Activated CD8-positive, alpha-beta T cell treated with anti-CD3 and anti-CD28 coated beads, Interleukin-2, amount 10 ng/mL, durations not matched to agents 7 days and 5 days (primary cell): ENCODE data around the gene LIN7B. TPM values are rescaled to one million over a fixed set of nuclear protein-coding genes. Genes with fewer than 3 reads are reported as not detected.

Experiments used
- ATAC-seq: fragments of 150-1000 bp; cut with Tn5 transposase; one replicate; pipeline ENCODE4 v1.10.0; 2021; ENCODE audit warnings: moderate library complexity
- CTCF ChIA-PET: fragments of 350-600 bp; sonication (Branson Sonifier 250); formaldehyde crosslinking; loops from one replicate; lab custom pipeline; 2021; ENCODE audit warnings: antibody characterized with exemption; lab: Charles Lee
- POLR2A ChIA-PET: fragments of 350-600 bp; sonication (Branson Sonifier 250); formaldehyde crosslinking; loops from one replicate; lab custom pipeline; 2021; ENCODE audit warnings: antibody characterized with exemption; lab: Charles Lee
- DNase-seq: peaks from one replicate; pipeline ENCODE4 v3.0.0-alpha.2; 2020
- H3K27ac Mint-ChIP-seq: one replicate; pipeline ENCODE4 v1.8.0; 2021; ENCODE audit warnings: mild to moderate bottlenecking, mixed read lengths
- H3K27me3 Mint-ChIP-seq: one replicate; pipeline ENCODE4 v1.8.0; 2021; ENCODE audit warnings: low read depth, mixed read lengths
- H3K36me3 Mint-ChIP-seq: one replicate; pipeline ENCODE4 v1.8.0; 2021; ENCODE audit warnings: low read depth, mixed read lengths
- H3K4me1 Mint-ChIP-seq: one replicate; pipeline ENCODE4 v1.8.0; 2021; ENCODE audit warnings: low read depth, mixed read lengths
- H3K4me3 Mint-ChIP-seq: one replicate; pipeline ENCODE4 v1.8.0; 2021; ENCODE audit warnings: mild to moderate bottlenecking, mixed read lengths
- H3K9me3 Mint-ChIP-seq: one replicate; pipeline ENCODE4 v1.8.0; 2022; ENCODE audit warnings: mixed read lengths; ENCODE audit not compliant: insufficient read depth
- total RNA-seq, 2 experiments: library from RNA; stranded (reverse); gene quantifications; one replicate each; pipeline ENCODE4 v1.2.3, GENCODE V29; 2021

The LIN7B gene
- total RNA-seq, 2 experiments from 2014 or later, result 3.7 to 6.3 TPM

DNA sequence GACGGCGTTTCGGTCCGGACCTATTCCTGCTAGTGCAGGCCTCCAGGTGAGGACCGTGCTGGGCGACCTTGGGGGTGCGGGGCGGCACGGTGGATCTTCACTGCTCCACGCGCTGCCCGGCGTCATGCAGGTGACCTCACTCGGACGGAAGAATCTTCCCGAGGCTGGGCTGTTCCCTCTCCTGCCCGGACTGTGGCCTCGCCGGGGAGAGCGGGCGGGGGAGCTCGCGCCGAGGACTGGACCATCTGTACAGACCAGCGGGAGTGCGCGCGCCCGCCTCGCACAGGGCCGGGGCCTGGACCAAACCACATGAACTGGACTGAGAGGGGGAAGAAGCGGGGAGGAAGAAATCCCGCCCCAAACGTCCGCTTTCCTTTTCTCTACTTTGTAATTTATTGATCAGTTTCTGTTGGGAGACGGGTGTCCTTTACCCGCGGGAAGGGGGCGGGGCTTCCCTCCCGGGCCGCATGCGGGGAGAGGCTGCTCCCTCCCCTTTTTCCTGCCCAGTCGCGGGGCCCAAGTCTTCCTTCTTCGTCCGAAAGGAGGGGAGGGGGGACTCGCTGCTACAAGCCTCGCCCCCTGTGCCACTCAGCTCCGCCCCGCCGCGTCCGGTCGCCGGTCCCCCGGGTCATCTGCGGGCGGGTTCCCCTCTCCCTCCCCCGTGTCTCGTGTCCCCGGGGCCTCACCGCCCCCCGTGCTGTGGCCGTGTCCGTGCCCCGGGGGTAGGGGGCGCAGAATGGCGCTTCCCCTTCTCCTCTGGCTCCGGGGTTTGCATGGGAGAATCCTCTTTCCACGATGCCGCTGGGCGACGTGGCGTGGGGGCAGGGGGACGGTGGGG, 36.2 kb downstream of the LIN7B start:
- H3K9me3 Mint-ChIP-seq, result peaks cover 4% of the 10 kb centered on the region
- H3K36me3 Mint-ChIP-seq, result no peaks in the 10 kb centered on the region
- peak; percentile 52 for DNase-seq
- peak; percentile 28 for ATAC-seq
- POLR2A ChIA-PET, result no interaction called here
- peak overlapping the region; percentile 73 for H3K4me3 Mint-ChIP-seq
- H3K4me1 Mint-ChIP-seq, result peaks cover 38% of the 10 kb centered on the region
- CTCF ChIA-PET, result interaction anchor here (0.8 to 3.3 kb wide), 7 partner anchors 36 to 157 kb away, joined by 3 to 11 read pairs (median 3); partner anchors contain the start of genes GYS1, LIN7B and RUVBL2
- H3K27ac Mint-ChIP-seq, result no peak overlapping the region
- peaks cover 62% of the 10 kb centered on the region for H3K27me3 Mint-ChIP-seq

DNA sequence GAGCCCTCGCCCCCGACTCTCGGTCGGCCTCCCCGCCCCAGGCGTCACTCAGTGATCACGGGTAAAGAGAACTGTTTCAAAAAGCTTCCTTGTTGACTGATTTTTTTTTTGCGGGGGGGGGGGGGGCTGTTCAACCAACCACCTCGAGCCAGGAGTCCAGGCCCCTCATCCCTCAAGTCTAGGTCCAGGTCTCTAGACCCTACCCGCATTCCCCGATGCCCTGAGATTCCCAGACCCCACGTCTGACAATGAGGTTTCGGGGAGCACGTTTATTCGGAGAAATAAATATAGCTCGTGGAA, 36.7 kb downstream of the LIN7B start:
- peaks cover 33% of the 10 kb centered on the region for H3K4me1 Mint-ChIP-seq
- POLR2A ChIA-PET, result no interaction called here
- CTCF ChIA-PET, result interaction anchor here (0.8 to 3.3 kb wide), 7 partner anchors 37 to 158 kb away, joined by 3 to 11 read pairs (median 3); partner anchors contain the start of genes GYS1, LIN7B and RUVBL2
- H3K36me3 Mint-ChIP-seq, result no peaks in the 10 kb centered on the region
- peaks cover 4% of the 10 kb centered on the region for H3K9me3 Mint-ChIP-seq
- no peak overlapping the region for H3K4me3 Mint-ChIP-seq
- H3K27me3 Mint-ChIP-seq, result peaks cover 66% of the 10 kb centered on the region
- H3K27ac Mint-ChIP-seq, result no peak overlapping the region
- ATAC-seq, result no peak
- DNase-seq, result no peak

DNA sequence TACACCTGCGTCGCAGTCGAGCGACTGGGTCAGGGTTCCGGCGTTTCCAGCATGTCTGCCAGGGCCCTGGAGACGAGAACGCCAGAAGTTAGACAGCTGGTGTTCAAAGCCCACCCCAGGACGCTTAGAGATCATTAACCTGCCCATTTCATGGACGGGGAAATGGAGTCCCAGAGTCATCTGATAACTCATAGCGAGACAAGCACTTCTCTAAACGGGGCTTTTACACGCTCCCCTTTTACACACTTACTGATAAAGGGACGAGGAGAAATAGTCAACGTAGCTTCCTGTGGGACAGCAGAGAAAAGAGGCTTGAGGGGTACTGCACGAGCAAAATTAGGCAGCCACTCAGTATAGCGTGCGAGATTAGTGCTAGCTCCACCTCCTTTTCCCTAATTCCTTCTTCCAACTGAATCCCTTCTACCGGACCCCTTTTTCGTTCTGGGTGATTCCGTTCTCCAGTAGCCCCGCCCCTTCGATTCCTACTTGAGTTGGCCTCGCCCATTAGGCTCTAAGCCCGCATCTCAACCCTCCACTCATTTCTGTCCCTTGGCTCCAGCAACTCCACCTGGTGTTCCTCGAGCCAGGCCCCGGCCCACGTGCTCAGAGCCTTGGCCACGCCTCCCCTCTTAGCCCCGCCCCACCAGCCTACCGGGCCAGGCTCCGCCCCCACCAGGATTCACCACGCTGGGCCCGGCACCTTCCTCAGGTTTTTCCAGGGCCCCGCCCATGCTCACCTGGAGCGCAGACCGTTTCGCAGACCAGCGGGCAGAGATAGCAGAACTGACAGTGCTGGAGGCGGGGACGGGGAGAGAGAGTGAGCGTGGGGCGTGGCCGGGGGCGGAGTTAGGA, 37.3 kb downstream of the LIN7B start:
- no peaks in the 10 kb centered on the region for H3K36me3 Mint-ChIP-seq
- ChIA-PET POLR2A (no interaction called here), CTCF (interaction anchor here (0.8 to 3.3 kb wide), 6 partner anchors 37 to 158 kb away, joined by 3 to 11 read pairs (median 4); partner anchors contain the start of genes GYS1, LIN7B and RUVBL2)
- peaks cover 4% of the 10 kb centered on the region for H3K9me3 Mint-ChIP-seq
- H3K4me3 Mint-ChIP-seq, result peak overlapping the region; percentile 2
- peaks cover 32% of the 10 kb centered on the region for H3K4me1 Mint-ChIP-seq
- ATAC-seq (peak; percentile 28), DNase-seq (peak; percentile 51)
- H3K27ac Mint-ChIP-seq, result no peak overlapping the region
- H3K27me3 Mint-ChIP-seq, result peaks cover 68% of the 10 kb centered on the region

DNA sequence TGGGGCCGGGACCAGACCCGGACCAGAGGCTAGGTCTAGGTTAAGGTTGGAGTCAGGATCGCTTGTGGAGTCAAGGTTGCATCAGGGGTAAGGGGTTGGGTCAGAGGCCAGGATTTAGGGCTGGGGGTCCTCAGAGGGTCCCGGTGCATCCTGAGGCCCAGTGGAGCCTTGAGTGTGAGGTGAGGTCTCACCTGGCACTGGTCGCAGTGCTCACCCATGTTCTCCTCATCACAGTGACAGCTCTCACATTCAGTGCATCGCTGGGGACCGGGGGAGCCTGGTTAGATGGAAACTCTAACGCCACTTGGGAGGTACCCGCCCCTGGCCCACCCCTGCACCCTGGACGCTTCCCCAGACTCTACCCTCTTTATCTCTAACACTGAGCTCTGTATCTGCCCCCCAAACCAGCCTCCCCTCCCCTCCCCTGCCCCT, 38.0 kb downstream of the LIN7B start:
- ATAC-seq (no peak), DNase-seq (no peak)
- Mint-ChIP-seq H3K27ac (no peak overlapping the region), H3K4me3 (no peak overlapping the region), H3K9me3 (peaks cover 4% of the 10 kb centered on the region), H3K4me1 (peaks cover 32% of the 10 kb centered on the region), H3K36me3 (no peaks in the 10 kb centered on the region), H3K27me3 (peaks cover 65% of the 10 kb centered on the region)
- ChIA-PET CTCF (interaction anchor here (1.6 kb wide), 1 partner anchor 47 kb away, joined by 6 read pairs; no protein-coding TSS in a partner anchor), POLR2A (interaction anchor here (0.6 kb wide), 1 partner anchor 352 kb away, joined by 4 read pairs; no protein-coding TSS in a partner anchor)

DNA sequence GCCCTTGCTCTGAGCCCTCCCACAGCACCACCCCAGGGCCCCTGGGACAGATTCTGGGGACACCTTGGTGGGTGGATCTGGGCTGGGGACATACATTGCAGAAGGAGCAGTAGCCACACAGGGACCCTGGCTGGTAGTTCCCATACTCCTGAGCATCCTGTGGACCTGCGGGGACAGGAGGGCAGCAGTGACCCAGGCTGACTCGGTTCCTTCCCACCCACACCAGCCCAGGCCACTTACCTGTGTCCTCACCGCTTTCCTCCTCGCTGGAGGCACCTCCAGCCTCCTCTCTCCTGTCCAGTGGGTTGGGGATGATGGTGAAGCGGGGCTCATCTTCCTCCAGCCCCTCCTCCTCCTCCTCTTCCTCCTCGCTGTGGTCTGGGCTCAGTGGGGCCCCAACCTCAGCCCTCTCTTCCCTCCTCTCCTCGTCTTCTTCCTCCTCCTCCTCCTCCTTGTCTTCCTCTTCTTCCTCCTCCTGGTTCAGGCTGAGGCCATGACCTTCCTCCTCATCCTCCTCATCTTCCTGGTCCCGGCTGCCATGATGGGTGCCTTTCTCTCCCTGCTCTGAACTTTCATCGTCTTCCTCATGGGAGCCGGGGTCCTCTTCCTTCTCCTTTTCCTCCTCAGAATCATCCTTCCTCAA, 39.1 kb downstream of the LIN7B start:
- Mint-ChIP-seq H3K4me3 (no peak overlapping the region), H3K4me1 (peaks cover 35% of the 10 kb centered on the region), H3K27ac (no peak overlapping the region), H3K27me3 (peaks cover 66% of the 10 kb centered on the region), H3K36me3 (no peaks in the 10 kb centered on the region), H3K9me3 (peaks cover 4% of the 10 kb centered on the region)
- DNase-seq (no peak), ATAC-seq (no peak)
- CTCF ChIA-PET, result no interaction called here
- POLR2A ChIA-PET, result no interaction called here

DNA sequence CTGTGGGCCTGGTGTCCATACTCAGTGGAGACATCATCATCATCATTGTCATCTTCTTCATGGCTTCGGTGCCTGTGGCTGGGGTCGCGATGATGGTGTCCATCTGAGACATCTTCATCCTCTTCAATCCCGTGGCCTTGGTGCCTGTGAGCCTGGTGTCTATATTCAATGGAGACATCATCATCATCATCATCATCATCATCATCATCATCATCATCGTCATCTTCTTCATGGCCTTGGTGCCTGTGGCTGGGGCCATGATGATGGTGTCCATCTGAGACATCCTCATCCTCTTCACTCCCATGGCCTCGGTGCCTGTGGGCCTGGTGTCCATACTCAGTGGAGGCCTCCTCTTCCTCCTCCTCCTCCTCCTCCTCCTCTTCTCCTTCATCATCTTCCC, 40.1 kb downstream of the LIN7B start:
- ATAC-seq (no peak), DNase-seq (no peak)
- CTCF ChIA-PET, result interaction anchor here (1.5 kb wide), 1 partner anchor 45 kb away, joined by 4 read pairs; no protein-coding TSS in a partner anchor
- no peak overlapping the region for H3K27ac Mint-ChIP-seq
- H3K4me1 Mint-ChIP-seq, result peaks cover 32% of the 10 kb centered on the region
- no peaks in the 10 kb centered on the region for H3K36me3 Mint-ChIP-seq
- peaks cover 61% of the 10 kb centered on the region for H3K27me3 Mint-ChIP-seq
- POLR2A ChIA-PET, result no interaction called here
- no peak overlapping the region for H3K4me3 Mint-ChIP-seq
- H3K9me3 Mint-ChIP-seq, result peaks cover 4% of the 10 kb centered on the region

DNA sequence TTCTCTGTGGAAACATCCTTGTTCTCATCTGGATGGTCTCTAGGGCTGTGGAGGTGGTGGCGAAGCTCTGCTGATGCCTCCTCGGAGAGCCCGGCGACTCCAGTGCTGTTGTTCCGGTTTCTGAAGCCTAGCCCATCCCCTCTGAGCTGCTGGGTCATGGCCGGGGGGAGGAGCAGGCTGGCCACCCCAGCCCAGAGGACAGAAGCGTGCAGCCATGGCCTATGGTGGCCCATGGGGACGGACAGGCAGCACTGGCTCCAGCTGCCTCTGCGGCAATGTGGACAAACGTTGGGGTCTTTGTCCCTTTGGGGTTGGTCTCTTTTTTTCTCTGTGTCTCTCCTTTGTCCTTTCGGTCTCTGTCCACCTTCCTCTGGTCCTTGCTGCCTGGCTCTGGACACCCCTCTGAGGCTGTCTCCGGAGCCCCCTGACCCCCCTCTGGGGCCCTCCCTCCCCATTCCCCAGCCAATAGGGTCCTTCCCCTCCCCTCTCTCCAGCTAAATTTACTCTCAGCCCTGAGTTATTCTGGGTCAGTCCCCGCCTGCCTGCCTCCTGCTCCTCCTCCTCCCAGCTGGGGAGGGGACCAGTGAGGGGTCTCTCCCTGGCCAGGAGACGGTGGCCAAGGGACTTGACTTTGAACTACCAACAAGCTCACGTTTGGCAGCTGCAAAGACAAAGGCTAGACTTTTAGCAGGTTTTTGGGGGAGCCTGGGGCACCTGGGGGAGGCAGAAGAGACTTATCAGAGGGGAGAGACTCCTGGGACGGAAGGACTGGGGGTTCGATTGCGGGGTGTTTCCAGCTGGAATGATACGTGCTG, 41.0 kb downstream of the LIN7B start, which contains the start of gene HRC:
Gene HRC, minus strand, starts transcription at position 392 of the 815 bp plus-strand sequence. Its CDS starts 159 bp downstream, at position 233.
- Mint-ChIP-seq H3K9me3 (peaks cover 4% of the 10 kb centered on the region), H3K4me1 (peaks cover 23% of the 10 kb centered on the region), H3K27ac (no peak within 1 kb of the TSS), H3K27me3 (peaks cover 59% of the 10 kb centered on the region), H3K36me3 (no peaks in the 10 kb centered on the region), H3K4me3 (no peak within 1 kb of the TSS)
- CTCF ChIA-PET, result interaction anchor here (1.5 kb wide), 1 partner anchor 44 kb away, joined by 4 read pairs; no protein-coding TSS in a partner anchor
- no peak for ATAC-seq
- DNase-seq, result no peak
- POLR2A ChIA-PET, result interaction anchor here (0.6 kb wide), 1 partner anchor 12 kb away, joined by 3 read pairs; no protein-coding TSS in a partner anchor

DNA sequence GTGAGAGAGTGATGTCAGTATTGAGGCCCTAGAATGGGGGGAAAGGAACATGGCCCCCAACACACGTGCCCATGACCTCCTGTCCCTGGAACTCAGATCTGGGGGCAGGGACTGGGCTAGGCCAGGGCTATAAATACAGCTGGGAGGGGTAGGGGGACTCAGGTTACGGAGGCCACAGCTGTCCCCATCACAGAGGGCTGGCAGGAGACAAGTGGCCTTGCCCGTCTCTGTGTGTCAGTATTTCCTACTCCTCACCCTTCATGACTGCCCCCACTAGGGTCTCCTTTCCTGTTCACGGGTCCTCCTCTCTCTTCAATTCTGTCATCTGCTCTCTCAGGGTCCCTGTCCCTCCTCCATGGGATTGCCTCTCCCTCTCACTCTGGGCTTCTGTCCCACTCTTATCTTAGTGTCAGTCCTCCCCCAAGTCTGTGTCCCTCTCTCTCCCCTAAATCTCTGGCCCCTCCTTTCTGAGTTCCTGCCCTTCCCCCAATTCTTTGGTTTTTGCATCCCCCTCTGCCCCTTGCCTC, 41.7 kb downstream of the LIN7B start:
- ATAC-seq (no peak), DNase-seq (no peak)
- Mint-ChIP-seq H3K36me3 (no peaks in the 10 kb centered on the region), H3K4me3 (no peak overlapping the region), H3K27me3 (peaks cover 58% of the 10 kb centered on the region), H3K9me3 (peaks cover 4% of the 10 kb centered on the region), H3K4me1 (peaks cover 20% of the 10 kb centered on the region), H3K27ac (no peak overlapping the region)
- CTCF ChIA-PET, result interaction anchor here (1.5 kb wide), 1 partner anchor 43 kb away, joined by 4 read pairs; no protein-coding TSS in a partner anchor
- POLR2A ChIA-PET, result interaction anchor here (0.6 kb wide), 1 partner anchor 13 kb away, joined by 3 read pairs; no protein-coding TSS in a partner anchor

DNA sequence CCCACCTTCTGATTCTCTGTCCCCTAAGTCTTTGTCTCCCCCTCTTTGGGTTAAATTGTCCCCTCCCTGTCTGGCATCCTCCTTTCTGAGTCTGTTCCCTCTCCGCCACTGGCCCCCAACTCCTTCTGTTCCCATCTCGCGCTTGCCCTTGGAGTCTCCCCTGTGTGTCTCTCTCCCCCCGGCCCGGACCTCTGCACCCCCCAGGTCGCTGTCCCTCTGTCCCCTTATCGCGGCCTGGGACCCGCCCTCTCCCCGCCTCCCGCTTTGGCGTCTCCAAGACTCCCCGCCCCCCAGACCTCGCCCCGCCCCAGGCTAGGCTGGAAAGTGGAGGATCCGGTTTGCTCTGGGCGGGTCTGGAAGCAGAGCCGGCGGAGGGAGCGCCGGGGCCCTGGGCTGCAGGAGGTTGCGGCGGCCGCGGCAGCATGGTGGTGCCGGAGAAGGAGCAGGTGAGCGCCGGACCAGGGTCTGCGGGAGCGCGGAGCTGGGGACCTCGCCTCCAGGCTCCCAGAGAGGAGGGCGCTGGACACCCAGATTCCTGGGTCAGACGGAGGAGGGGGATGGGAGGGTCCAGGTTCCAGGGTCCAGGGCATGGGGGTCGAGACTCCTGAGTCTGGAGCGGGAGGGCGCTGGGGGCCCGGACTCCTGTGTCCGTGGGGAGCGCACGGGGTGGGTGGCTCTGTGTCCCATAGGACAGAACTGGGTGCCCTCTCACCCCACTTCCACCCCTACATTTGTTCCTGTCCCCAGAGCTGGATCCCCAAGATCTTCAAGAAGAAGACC, 43.5 kb downstream of the LIN7B start, which contains the start of gene TRPM4:
Gene TRPM4, plus strand, starts transcription at position 348 of the 780 bp plus-strand sequence. Its CDS starts 75 bp downstream, at position 423.
- H3K9me3 Mint-ChIP-seq, result no peaks in the 10 kb centered on the region
- H3K4me3 Mint-ChIP-seq, result no peak within 1 kb of the TSS
- POLR2A ChIA-PET, result no interaction called here
- H3K27me3 Mint-ChIP-seq, result peaks cover 47% of the 10 kb centered on the region
- peak; percentile 64 for DNase-seq
- no peak within 1 kb of the TSS for H3K27ac Mint-ChIP-seq
- CTCF ChIA-PET, result no interaction called here
- no peaks in the 10 kb centered on the region for H3K36me3 Mint-ChIP-seq
- H3K4me1 Mint-ChIP-seq, result peaks cover 9% of the 10 kb centered on the region
- peak; percentile 75 for ATAC-seq
